Smooth muscle cell of the brain vasculature (primary cell): ENCODE results near the gene UVRAG.
A peak's percentile ranks its signal among the peaks of the same experiment; 100 is the strongest.
"Not testable (repeated sequence)": the region's sequence is repeated elsewhere in the genome, so short reads cannot be mapped to it uniquely, and the experiment has no call there.

Source experiments
- DNase-seq: peaks from one replicate; pipeline ENCODE4 v3.0.0-alpha.2; 2012; ENCODE audit warnings: low read depth, low spot score

The UVRAG gene

DNA sequence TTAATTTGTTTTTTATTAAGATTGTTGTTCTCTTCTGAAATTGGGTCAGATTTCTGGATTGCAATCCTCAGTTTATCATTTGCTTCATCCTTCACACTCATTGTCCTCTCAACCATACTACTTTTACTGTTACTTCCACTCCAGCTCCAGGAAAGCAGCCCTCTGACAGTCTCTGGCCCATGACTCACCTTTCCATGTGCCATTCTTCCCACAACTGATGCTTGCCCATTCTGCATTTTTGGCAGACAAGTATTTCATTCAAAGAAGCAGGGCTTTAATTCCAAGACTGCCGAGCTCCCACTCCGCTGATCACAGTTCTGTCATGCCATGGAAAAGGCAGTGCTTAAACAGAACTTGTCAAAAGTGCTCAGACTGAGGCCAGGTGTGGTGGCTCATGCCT, 252.1 kb downstream of the UVRAG start:
- DNase-seq, result no peak

DNA sequence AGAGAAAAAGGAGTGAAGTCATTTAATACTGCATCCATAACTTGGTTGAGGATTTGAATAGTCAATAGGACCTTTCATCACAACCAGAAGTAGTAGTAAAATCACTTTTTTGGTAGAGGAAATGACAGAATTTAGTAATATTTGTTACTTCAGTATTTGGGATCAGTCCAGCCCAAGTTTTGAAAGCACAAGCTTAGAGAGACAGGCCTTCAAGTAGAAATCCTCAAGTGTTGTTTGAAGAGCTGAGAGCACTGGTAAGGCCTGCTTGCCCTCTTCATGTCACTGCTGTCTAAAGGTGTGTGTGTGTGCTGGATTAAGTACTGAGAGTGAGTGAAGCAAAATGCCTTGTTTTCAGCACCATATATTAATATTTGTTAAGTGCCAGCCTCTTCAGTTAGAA, 254.0 kb downstream of the UVRAG start:
- DNase-seq, result no peak

DNA sequence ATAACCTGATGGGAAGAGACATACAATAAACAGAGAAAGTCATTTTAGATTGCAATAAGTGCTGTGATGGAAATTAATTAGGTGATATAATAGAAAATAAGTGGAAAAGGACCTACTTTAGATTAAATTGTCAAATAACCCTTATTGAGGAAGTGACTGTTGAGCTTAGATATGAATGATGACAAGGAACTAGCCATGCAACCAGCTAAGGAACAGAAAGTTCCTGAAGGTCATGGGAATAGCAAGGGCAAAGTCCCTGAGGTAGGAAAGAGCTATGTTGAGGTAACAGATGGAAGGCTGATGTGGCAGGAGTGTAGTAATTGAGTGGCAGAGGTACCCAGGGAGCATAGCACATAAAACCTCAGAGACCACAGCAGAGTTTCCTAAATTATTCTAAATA, 256.1 kb downstream of the UVRAG start:
- DNase-seq, result no peak

DNA sequence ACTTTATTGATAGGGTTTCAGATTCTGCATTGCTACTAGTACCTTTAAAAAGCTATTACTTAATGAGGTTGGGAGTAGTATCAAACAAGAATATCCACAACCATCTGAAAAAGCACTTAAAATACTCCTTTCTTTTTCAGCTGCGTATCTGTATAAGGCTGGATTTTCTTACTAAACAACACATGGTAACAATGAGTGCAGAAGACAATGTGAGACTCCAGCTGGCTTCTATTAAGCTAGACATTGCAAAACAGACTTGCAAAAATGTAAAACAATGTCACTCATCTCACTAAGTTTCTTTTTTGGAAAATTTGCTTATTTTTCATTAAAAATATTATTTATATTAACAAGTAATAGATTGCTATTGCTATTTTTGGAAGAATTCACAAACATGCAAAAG, 258.7 kb downstream of the UVRAG start:
- no peak for DNase-seq

DNA sequence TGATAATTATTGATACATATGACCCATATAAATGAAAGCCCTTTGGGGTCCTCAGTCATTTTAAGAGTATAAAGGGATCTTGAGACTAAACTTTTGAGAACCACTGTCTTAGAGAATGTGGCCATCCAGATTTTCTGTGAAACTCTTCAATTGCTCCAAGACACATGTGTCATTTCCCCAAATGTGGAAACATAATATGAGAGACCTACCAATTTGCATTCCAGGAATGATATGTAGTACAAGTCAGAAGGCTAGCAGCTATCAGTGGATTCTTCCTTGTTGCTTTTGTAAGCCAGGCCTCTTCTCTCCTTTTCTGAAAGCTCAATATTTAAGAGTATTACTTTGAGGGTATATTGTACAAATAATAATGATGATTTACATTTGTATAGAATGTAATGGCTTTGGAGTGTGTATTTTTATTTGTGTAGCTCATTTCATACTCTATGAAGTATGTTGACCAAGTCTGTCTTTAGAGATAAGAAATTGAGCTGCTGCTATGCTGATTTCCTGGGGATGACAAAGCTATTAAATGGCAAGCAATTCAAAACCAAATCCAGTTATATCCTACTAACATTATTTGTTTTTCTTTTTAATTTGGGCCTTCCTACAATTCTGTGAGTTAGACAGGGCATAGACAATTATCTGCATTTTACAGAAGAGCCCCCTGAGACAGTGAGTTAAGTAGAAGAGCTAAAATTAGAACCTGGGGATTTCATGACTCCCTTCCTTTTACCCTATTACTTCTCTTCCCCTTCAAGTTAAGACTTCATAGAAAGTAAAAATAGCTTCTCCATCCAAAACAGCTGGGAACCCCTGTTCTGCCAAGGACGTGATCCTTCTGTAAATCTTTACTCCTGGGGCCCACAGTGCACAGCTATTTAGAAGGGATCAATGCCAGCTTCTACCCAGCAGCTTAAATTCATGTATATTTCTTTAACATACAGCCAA, 259.4 kb downstream of the UVRAG start:
- DNase-seq, result no peak

DNA sequence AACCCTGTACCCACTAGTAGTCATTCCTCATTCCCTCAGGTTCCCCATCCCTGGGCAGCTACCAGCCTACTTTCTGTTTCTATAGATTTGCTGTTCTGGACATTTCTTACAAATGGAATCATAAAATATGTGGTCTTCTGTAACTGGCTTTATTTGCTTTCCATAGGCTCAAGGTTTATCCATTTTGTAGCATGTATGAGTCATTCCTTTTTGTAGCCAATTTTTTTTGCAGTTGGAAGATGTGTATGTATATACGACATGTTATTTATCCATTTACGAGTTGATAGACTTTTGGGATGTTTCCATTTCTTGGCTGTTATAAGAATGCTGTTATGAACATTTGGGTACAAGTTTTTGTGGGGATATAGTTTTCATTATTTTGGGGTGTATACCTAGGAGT, 260.7 kb downstream of the UVRAG start:
- no peak for DNase-seq

DNA sequence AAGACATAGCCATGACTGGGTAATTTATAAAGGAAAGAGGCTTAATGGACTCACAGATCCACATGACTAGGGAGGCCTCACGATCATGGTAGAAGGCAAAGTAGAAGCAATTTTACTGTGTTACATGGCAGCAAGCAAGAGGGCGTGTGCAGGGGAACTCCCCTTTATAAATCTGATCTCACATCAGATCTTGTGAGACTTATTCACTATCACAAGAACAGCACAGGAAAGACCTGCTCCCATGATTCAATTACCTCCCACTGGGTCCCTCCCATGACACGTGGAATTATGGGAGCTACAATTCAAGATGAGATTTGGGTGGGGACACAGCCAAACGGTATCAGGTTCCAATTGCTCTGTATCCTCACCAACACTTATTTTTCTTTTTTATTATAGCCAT, 261.2 kb downstream of the UVRAG start:
- not testable (repeated sequence) for DNase-seq

DNA sequence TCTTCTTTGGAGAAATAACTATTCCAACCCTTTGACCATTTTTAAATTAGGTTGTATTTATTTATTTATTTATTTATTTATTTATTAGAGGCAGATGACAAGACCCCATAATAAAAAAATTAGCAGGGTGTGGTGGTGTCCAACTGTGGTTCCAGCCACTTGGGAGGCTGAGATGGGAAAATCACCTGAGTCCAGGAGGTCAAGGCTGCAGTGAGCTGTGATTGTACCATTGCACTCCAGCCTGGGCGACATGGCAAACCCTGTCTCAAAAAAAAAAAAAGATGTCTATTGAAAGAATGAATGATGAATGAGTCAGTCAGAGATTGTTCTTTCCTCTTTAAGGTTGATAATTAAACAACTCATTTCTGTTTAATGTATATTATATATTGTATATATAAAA, 261.7 kb downstream of the UVRAG start:
- DNase-seq, result no peak

DNA sequence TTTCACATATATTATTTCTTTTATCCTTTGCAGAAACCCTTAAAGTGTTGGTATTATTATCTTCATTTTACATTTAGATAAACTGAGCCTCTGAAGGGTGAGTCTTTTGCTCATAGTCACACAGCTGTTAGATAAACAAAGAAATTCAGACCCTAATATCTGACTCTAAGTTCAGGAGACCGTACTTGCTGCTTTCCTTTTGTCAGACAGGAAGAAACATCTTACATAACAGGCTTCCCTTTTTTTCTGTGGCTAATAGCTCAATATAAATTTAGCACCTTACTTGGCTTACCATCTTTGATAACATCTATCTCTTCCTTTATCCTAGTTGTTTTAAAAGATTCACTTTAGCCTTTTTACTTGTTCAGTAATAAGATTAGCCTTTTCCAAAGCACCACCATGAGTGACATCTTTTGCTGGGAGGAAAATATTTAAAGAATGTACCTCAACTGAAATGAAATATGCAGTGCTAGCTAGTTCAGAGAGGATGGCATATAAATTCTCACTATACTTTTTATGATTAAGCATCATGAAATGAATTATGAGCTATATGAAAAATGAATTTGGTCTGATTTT, 262.7 kb downstream of the UVRAG start:
- DNase-seq, result no peak

DNA sequence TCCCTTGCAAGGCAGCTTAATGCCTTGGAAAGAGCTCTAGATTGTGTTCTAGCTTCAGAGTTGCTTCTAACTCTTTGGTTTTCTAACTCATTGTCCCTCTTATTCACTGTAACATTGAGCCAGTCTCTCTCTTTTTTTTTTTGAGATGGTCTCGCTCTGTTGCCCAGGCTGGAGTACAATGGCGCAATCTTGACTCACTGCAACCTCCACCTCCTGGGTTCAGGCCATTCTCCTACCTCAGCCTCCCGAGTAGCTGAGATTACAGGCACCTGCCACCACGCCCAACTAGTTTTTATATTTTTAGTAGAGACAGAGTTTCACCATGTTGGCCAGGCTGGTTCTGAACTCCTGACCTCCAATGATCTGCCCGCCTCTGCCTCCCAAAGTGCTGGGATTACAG, 266.1 kb downstream of the UVRAG start:
- DNase-seq, result not testable (repeated sequence)

DNA sequence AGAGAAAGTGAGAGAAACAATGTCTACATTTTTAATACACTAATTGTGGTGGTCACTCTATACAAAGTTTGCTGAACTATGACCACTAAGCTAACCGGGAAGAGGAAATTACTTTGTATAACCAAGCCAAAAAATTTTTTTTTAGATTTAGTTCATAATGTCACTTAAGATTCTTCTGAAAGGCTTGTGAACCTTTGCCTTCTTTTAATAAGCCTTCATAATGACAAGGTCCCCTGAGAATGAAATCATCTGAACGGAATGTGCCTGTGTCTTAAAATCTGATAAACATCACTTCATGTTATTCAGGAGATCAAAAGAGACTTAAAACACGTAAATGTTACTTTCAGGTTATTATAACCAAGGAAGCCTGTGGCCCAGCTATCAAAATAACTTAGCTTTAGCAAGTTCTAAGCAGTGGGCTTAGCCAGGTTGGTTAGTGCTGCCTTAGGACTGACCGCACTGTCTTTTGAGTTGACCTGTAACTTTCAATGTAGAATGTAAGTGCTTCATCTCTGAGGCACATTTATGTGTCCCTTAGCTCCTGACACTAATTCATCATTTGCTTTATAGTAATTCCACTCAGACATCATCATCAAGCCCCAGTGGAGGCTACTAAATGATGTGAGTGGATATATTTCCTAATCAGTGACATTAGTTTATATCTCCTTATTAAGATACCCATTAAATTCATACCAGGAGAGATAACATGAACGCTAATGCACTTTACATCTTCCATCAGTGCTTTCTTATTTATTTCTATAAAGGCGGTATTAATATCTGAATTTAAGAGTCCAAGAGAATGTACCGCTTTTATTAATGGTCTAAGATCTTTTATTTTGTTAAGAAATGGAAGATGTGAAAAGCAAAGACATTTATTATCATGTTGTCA, 268.8 kb downstream of the UVRAG start:
- DNase-seq, result no peak

DNA sequence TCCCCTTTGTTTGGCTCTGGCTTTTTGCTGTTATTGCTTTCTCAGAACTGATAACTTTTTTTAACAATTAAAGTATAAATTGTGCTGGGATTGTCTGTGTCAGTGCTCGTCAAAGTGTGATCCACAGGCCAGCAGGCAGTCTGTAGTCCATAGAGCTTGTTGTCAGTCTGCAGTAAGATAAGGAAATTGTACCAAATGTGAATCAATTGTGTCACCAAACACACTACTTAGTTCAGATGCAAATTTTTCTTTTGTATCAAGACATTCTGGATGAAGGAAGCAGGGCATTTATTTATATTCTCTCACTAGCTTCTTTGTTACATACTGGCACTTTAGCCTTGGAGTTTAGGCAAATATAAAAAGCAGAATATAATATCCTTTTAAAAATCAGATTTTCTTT, 270.3 kb downstream of the UVRAG start:
- DNase-seq, result no peak

DNA sequence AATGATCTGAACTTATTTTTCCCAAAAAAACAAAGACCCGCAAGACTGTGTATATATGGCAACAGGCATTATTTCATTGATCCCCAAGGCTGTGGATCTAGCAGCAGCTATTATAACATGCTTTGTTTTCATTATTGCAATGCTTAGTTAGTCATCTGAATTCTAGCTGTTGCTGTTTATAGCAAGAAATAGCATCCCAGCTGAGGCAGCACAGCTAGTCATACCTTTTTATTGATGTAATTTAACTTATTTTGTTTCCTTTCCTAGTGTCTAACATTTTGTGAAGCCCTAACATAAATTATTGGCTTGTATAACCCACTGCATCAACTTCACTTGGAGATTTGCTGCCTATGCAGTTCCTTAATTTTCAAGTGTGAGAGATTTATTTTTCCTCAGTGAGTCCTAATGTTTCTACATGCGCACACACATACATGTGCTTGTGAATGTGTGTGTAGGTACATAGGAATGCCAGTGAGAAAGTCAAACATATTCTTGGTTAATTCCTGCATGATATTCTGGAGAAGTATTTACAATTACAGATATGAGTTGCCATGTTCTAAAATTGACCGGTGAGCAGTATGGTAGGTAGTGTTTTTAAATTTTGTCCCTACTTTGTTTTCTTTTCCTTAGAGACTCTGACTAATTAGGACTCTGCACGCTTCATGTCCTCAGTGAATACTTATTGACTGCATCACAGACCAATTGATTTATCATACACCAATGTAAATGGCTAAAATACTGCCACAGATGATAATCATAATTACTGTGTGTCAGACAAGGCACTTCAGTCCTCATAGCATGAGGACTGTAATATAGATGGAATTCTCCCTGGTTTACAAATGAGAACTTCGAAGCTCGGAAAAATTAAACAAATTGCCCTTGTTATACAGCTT, 272.0 kb downstream of the UVRAG start:
- peak; percentile 55 for DNase-seq

DNA sequence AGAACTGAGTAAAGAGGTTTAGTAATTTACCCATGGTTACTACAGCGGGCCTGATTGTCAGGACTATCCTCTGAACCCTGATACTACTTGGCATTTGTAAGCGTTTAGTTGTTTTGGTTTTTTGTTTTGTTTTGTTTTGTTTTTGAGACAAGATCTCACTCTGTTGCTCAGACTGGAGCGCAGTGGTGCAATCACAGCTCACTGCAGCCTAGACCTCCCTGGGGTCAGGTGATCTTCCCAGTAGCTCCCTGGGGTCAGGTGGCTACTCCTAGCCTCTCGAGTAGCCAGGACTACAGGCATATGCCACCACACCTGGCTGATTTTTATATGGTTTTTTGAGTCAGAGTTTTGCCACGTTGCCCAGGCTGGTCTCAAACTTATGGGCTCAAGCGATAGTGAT, 272.7 kb downstream of the UVRAG start:
- no peak for DNase-seq

DNA sequence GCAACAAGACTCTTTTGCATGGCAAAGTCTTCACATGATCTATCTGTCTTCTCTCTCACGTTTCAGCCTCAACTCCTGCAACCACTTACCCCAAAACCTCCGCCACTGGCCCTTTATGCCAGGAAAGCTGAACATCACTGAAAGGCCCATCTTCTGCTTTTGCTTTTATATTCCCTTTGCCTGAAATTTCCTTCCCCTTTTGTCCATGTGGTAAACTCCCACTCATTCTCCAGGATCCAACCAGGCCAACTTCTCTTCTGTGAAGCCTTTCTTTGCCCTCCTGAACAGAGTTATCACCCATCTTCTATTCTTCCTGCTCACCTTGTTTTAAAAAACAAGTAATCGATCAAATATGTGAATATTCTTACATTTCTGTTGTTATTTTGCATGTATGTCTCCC, 273.5 kb downstream of the UVRAG start:
- DNase-seq, result no peak

DNA sequence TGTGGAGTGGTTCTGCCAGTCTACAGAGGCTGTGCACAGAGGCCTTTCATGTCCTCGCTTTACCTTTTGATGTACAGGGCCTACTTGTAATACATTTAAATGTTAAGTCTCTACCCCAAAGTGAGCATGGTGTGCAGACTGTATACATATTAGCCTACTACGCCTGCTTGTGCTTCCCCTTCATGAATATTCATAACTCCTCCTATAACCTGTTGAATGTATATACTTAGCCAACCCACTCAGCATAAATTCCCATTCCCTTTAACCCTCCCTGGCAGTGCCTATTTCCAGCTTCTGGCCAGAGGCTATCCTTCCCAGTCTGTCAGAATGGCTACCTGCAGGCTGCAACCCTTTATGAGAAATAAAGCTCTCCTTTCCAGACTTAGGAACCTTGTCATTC, 275.2 kb downstream of the UVRAG start:
- no peak for DNase-seq

DNA sequence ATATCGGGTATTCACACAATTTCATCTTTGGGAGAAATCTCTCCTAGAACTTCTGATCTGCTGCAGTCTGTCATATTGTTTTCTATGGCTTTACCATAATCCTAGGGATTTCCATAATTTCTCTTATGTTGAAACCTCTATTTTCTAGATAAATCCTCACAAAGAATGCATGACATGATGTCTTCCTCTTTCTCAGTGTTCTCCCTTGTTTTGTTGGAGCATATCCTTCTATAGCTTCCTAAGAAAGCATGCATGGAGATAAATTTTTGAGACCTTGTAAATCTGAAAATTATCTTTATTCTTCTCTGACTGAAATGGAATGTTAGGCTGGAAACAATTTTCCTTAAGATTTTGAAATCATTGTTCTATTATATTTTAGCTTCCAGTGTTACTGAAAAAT, 275.8 kb downstream of the UVRAG start:
- no peak for DNase-seq

DNA sequence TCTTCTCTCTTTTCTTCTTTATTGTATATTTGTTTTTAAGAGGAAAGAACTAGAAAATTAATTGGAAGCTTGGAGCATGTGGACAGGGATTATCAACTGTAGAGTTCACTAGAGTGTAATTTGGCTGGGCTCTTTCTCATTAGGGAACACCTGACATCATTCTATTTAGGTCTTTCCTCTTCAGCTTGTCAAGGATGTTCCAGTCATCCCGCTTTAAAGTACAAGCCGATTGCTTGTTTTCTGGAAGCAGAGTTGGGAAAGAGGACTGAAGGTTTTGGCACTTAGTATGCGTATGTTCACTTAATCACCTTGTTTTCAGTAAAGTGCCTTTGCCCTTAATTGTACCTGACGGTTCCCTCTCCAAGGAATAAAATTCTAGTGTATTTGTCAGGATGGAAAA, 279.7 kb downstream of the UVRAG start:
- DNase-seq, result no peak

DNA sequence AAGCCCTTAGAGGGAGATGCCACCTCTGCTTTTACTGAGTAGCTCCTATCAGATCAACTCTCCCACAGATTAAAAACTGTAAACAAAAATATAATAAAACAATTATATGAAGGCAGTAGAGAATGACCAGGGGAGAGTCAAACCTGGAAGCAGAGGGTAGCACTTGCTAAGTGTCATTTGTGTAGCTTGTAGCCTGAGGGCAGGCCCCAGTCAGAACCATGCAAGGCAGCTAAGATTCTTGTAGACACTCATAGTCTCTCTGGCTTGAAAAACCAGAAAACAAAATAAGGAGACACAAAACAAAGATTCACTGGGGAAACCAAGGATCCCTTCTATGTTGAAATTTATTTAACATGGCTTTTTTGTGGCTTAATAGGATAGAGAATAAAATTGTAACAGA, 280.9 kb downstream of the UVRAG start:
- DNase-seq, result no peak

DNA sequence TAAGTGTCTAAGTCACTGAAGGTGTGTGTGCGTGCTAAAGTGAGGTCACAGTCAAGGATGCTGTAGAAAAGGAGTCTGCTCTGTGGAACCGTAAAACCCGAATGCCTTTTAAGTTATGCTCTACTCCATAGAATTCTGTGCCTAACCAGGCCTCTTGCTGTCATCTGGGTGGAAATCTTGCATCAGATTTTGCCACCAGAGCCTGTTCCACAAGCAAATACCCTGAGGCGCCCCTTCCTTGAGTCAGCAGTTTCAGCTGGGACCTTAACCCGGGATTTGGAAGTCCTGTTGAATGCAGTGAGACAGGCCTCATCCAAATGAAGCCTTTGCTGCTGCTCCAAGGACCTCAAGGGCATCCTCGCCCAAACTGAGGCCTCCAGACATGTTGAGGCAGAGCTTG, 281.5 kb downstream of the UVRAG start:
- DNase-seq, result no peak

DNA sequence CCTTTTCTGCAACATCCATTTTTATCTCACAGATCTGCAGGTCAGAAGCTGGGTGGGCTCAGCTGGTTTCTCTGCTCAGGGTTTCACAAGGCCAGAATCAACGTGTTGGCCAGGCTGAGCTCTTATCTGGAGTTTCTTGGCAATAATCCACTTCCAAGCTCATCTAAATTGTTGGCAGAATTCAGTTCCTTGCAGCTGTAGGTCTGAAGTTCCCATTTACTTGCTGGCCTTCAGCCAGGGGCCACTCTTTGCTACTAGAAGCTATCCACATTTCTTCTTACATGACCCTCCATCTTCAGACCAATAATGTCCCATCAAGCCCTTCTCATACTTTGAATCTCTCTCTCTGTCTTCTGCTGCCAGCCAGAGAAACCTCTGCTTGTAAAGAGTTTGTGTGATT, 287.8 kb downstream of the UVRAG start:
- DNase-seq, result no peak
